KOPT-K1 (cell line): ENCODE data around the gene CYB561D2.

Source experiments
- H3K27ac ChIP-seq: fragments of 200-600 bp; sonication (generic); 2 replicates; pipeline ENCODE4 v1.5.1; 2016; ENCODE audit warnings: antibody characterized with exemption, mild to moderate bottlenecking, low read depth, low read length; ENCODE audit not compliant: poor library complexity, severe bottlenecking
- H3K36me3 ChIP-seq: fragments of 200-600 bp; sonication (generic); 2 replicates; pipeline ENCODE4 v1.5.1; 2017; ENCODE audit warnings: antibody characterized with exemption, mild to moderate bottlenecking, low read length, moderate library complexity; ENCODE audit not compliant: insufficient read depth
- H3K9me3 ChIP-seq: fragments of 200-600 bp; sonication (generic); 2 replicates; pipeline ENCODE4 v1.5.1; 2017; ENCODE audit warnings: antibody characterized with exemption, low read length, mild to moderate bottlenecking; ENCODE audit not compliant: insufficient read depth, poor library complexity, severe bottlenecking

The CYB561D2 gene

GRCh38 chr3:50359760-50360110, 9.1 kb downstream of the CYB561D2 start:
- Histone ChIP-seq H3K36me3 (peaks cover 34% of the 10 kb centered on the region), H3K27ac (peak overlapping the region; percentile 69), H3K9me3 (no peaks in the 10 kb centered on the region)

GRCh38 chr3:50364573-50365079, 14.0 kb downstream of the CYB561D2 start:
- no peak overlapping the region for H3K27ac ChIP-seq
- no peaks in the 10 kb centered on the region for H3K36me3 ChIP-seq
- no peaks in the 10 kb centered on the region for H3K9me3 ChIP-seq

DNA sequence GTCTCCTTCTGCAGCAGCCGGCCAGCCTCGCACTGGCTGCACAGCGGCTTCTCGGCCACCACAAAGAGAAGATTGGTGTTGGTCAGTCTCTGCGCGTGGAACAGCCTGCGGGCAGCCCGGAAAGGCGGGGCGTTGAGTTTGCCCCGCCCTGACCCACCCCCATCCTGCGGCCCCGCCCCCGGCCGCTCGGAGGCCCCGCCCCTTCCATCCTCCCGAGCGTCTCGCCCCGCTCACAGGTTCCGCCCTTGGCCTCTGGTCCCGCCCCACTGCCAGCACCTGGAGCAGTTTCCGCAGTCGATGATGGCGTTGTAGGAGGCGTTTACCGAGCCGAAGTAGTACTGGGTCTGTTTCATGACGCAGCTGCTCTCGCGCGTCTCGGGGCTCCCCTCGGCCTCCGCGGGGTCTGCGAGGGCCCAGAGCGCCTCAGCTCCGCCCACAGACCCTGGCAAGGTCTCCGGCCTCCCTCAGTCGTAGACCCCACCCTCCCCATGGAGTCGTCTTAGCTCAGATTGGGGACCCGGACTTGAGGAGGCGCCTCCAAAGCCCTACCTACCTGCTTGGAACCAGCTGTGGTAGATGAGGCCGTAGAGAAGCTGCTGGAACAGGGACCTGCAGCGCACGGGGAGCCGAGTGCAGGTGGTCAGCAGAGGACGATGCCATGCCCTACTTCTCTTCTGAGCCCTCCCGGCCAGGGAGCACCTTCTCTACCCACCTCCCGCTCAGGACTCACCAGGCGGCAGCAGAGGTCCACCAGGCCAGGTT, 14.6 kb downstream of the CYB561D2 start:
- no peaks in the 10 kb centered on the region for H3K9me3 ChIP-seq
- H3K36me3 ChIP-seq: no peaks in the 10 kb centered on the region
- H3K27ac ChIP-seq: peak overlapping the region; percentile 47

DNA sequence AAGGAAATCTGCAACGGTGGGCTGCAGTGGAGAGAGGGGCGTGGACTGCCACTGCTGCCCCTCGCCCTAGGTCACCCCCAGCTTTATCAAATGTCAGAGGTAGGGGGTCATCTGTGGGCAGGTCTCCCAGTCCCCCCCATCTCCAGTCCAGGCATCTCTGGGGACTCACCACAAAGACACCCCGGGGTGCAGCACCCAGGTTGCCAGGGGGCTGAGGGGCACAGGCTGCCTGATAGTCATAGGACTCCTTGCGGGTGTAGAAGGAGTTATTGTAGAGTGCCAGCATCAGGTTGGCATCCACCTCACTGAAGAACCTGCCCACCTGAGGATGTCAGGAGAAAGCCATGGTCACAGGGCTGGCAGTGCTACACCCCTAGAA, 15.2 kb downstream of the CYB561D2 start:
- Histone ChIP-seq H3K9me3 (no peaks in the 10 kb centered on the region), H3K27ac (peak overlapping the region; percentile 47), H3K36me3 (no peaks in the 10 kb centered on the region)

DNA sequence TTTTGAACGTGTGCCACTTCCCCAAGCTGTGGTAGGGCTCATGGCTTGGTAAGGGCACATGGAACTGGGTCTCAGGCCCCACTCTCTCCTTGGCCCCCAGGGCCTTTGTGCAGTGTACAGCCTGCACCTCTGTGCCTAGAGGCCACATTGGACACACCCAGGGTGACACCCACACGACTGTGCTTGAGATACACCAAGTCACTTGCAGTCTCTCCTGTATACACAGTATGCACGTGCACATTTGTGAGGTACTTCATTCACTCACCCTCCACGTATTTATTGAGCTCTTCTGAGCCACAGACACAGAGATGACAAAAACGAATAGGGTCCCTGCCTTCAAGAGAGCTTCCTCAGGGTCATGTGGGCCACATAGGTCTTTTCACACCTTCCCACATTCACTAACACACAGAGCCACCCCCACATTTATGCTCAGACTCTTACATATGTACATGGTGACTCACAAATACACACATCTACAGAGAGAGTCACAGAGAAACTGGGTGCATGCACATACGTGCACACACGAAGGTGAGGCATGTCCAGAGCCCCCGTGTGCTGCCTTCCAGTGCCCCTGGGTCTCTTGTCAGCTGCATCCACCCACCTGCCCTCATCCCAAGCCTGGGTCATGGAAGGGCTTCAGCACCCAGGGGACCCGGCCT, 18.5 kb downstream of the CYB561D2 start:
- Histone ChIP-seq H3K27ac (no peak overlapping the region), H3K9me3 (no peaks in the 10 kb centered on the region), H3K36me3 (no peaks in the 10 kb centered on the region)

DNA sequence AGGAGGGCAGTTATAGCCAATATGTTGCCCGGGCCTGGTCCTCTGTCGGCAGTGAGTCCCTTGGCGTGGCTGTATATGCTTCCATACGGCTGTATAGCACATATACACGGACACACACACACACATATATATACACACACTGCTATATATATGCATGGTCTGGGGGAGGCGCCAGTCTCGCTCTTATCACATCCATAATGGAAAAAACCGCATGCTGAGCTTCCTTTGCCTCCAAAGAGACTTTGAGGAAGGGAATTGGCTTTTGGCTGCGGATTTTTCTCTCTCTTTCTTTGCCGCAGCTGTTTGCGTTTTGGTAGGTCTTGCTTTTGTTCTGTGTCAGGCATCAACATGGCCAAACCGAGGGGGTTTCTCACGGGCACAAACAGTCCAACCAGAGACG, 19.9 kb downstream of the CYB561D2 start:
- Histone ChIP-seq H3K9me3 (no peaks in the 10 kb centered on the region), H3K36me3 (no peaks in the 10 kb centered on the region), H3K27ac (no peak overlapping the region)

GRCh38 chr3:50371133-50371685, 20.5 kb downstream of the CYB561D2 start:
- Histone ChIP-seq H3K27ac (no peak overlapping the region), H3K9me3 (no peaks in the 10 kb centered on the region), H3K36me3 (no peaks in the 10 kb centered on the region)

DNA sequence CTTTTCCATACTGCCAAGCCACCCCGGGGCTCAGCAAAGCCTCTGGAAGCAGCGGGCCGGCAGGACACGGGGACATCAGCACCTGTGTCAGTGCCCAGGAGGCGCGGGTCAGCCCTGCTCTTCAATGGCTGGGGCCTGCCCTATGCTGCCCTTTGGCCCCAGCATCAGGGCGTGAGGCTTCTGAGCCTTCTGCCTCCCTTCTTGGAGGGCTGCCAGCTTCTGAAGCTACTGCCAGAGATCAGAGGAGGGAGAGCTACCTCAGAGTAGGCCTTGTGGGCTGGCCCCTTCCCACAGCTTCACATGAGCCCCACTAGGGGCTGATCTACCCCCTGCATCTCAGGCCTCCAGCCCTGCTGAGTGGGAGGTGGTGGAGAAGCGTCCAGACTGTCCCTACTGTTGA, 21.7 kb downstream of the CYB561D2 start:
- no peaks in the 10 kb centered on the region for H3K36me3 ChIP-seq
- H3K27ac ChIP-seq: peak overlapping the region; percentile 29
- H3K9me3 ChIP-seq: no peaks in the 10 kb centered on the region

DNA sequence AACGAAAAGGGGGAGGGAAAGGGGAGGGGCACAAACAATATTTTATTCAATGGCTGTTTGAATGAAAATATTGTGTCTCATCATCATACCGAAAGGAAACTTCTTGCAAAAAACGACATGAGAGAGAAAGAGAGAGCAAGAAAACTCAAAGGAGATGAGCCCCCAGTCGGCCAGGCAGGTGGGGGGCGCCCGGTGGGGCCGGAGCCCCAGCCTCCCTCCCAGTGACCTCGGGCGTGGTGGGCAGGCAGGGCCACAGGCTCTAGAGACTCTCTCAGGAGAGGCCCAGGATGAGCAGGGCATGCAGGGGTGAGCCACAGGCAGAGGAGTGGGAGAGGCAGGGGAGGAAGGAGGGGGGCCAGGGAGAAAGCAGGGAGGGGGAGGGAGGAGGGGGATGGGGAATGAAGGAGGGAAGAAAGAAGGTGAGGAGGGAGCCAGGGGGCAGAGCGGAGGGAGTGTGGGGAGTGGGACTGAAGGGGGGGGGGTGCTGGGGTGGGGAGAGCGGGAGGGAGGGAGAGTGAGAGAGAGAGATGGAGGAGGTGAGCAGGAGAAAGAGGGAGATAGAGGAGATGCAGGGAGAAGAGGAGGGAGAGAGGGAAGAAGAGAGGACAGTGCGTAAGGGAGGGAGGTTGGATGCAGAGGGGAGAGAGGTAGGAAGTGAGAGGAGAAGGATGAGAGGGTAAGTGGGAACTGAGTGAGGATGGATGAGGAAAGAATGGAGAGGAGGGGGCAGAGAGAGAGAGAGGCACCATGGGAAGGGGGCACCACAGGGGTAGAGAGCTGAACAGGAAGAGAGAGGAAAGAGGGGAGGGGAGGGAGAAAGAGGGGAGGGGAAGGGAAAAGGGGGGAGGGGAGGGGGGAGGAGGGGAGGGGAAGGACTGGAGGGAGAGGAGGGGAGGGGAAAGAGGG, 22.7 kb downstream of the CYB561D2 start:
- peak overlapping the region; percentile 29 for H3K27ac ChIP-seq
- H3K36me3 ChIP-seq: no peaks in the 10 kb centered on the region
- H3K9me3 ChIP-seq: no peaks in the 10 kb centered on the region

DNA sequence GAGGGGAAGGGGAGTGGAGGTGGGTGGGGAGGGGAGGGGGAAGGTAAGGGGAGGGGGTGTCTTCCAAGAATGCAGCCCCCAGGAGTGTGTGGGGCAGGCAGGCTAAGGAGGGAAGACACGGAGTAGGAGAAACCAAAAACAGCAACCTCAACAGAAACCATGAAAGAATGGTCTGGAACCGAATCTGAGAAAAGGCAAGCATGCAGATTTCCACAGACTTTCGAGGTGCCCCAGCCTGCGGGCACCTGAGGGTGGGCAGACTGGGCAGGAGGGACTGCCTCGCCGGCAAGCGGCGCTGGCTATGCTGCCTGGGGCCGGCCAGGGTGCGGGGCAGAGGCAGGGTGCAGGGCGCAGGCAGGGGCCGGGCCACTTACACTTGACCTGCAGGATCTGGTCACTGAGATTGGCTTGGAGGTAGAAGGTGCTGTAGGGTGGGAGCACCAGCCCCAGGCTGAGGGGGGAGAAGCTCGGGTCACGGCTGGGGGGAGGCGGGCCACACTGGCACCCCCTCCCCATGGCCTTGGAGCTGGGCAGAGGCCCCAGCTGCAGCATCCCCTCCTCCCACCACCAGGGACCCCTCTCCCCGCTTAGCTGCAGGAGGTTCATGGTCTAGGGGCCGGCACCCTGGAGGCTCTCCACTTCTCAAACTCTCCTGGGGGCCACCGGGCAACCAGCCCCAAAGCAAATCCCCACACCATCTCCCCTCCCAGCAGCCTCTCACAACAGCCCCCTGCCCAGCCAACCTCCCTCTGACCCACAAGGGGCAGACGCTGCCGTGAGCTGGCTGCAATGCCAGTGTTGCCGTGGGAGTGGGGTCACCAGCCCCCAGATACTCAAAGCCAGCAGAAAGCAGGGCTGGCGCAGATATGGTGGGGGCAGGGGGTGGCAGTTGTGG, 23.9 kb downstream of the CYB561D2 start:
- Histone ChIP-seq H3K9me3 (no peaks in the 10 kb centered on the region), H3K27ac (no peak overlapping the region), H3K36me3 (no peaks in the 10 kb centered on the region)

DNA sequence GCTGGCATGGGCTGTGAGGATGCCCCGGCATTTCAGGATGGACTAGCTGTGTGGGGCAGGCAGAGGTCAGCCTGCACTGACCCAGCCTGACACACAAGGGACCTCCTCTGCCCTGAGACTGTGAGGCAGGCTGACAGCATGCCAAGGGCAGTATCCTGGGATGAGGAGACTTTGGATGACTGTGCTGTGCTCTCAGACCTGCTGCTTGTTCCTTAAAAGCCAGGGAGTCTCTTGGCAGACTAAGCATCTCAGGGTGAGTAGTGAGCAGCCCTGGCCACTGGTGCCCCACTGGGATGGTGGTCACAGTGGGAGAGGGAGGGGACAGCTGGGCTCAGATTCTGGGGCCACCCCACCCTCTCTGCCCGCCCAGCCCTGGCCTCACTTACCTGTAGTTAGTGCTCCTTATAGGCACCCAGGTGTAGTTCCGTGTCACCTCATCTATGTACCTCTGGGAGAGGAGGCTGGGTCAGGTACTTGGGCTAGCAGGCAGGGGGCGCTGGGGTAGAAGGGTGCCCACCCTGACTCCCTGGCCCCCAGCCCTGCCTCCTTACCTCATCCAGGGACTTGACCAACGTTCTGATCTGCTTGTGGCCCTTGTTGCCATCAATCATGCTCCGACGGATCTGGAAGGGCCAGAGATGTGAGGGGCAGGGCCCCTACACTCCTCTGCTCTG, 24.7 kb downstream of the CYB561D2 start:
- Histone ChIP-seq H3K27ac (no peak overlapping the region), H3K36me3 (no peaks in the 10 kb centered on the region), H3K9me3 (no peaks in the 10 kb centered on the region)

GRCh38 chr3:50378024-50378423, 27.4 kb downstream of the CYB561D2 start:
- Histone ChIP-seq H3K36me3 (no peaks in the 10 kb centered on the region), H3K27ac (no peak overlapping the region), H3K9me3 (no peaks in the 10 kb centered on the region)

DNA sequence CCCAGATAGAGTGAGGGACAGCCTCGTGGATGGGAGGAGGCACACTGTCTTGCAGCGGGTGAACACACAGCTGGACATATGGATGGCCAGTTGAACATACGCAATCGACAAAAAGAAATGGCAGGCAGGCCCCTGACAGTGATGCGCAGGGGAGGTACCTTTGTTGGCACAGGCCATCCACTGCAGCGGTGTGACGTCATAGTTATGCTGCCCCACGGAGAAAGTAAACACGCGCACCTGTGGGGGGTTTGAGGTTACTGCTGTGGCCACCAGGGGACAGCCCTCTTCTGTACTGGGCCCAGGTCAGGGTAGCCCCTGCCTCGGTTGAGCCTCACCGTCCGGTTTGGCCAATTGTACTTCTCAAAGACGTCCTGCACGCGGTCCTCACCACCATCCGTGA, 28.1 kb downstream of the CYB561D2 start:
- Histone ChIP-seq H3K36me3 (no peaks in the 10 kb centered on the region), H3K9me3 (no peaks in the 10 kb centered on the region), H3K27ac (no peak overlapping the region)
